Measurements from ENCODE around the gene GCK. TPM values are rescaled to one million over a fixed set of nuclear protein-coding genes. Genes with fewer than 3 reads are reported as not detected.

GCK gene
- total RNA-seq, 1 donor from 2014 or later, result 0.37 TPM

DNA sequence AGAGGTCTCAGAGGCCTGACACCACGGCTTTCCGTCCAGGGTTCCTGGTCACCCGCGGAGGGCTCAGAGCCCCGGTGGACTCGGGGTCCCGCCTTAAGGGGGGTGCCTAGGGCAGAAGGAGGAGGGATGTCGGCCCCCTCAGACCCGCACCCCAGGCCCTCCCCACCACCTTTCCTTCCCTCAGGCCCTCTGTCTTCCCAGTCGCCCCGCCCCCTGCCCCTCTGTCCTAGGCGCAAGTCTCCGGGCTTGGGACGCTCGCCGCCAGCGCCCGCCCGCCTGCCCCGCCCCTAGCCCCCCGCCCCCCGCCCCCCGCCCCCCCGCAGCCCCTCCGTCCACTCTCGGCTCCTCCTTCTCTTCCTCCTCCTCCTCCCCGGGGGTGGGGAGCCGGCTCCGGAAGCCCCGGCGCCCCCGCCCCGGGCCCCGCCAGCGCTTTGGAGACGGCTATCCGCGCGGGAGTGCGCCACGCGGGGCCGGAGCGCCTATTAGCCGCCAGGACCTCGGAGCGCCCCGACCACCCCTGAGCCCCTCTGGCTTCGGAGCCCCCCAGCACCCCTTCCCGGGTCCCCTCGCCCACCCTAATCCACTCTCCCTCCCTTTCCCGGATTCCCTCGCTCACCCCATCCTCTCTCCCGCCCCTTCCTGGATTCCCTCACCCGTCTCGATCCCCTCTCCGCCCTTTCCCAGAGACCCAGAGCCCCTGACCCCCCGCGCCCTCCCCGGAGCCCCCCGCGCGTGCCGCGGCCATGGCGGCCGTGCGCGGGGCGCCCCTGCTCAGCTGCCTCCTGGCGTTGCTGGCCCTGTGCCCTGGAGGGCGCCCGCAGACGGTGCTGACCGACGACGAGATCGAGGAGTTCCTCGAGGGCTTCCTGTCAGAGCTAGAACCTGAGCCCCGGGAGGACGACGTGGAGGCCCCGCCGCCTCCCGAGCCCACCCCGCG lies 85.0 kb downstream of the GCK start, which contains the start of gene AEBP1:
Gene AEBP1, plus strand, starts transcription at position 423 of the 937 bp plus-strand sequence. Its CDS starts 321 bp downstream, at position 744.
- DNase-seq (ENCODE audit: low spot score), result peak; percentile 83
- Mint-ChIP-seq H3K36me3 (ENCODE audit: low read depth) (peaks cover 5% of the 10 kb centered on the region), H3K9me3 (ENCODE audit: low read depth) (no peaks in the 10 kb centered on the region), H3K27ac (ENCODE audit: unreplicated experiment) (peak within 1 kb of the TSS; percentile 99), H3K4me1 (ENCODE audit: low read depth) (peaks cover 65% of the 10 kb centered on the region), H3K4me3 (ENCODE audit: unreplicated experiment) (peak within 1 kb of the TSS; percentile 84), H3K27me3 (ENCODE audit: low read depth) (no peaks in the 10 kb centered on the region)
- peak; percentile 37 for TF ChIP-seq CTCF (IDR thresholded peaks at IDR 0.05)

DNA sequence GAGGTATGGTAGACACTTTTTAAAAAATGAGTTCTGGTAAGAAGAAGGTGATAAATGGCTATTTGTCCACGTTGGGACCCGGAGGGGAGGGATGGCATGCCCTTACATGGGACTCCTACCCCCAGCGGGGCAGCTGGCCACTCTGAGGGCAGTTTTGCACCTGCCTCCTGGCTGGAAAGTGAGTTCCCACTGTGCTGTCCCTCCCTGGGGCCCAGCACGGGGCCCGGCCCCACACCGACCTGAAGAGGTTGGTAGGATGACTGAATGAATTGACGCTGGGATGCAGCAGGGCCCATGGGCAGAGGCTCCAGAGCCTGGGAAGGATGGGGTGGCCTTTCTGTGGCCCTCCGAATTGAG lies 85.7 kb downstream of the GCK start:
- TF ChIP-seq CTCF (IDR thresholded peaks at IDR 0.05), result no peak
- Mint-ChIP-seq H3K4me1 (ENCODE audit: low read depth) (peaks cover 65% of the 10 kb centered on the region), H3K27ac (ENCODE audit: unreplicated experiment) (peak overlapping the region; percentile 99), H3K27me3 (ENCODE audit: low read depth) (no peaks in the 10 kb centered on the region), H3K9me3 (ENCODE audit: low read depth) (no peaks in the 10 kb centered on the region), H3K36me3 (ENCODE audit: low read depth) (peaks cover 5% of the 10 kb centered on the region), H3K4me3 (ENCODE audit: unreplicated experiment) (peak overlapping the region; percentile 44)
- peak; percentile 70 for DNase-seq (ENCODE audit: low spot score)

- peak overlapping the region; percentile 99 for H3K27ac Mint-ChIP-seq (ENCODE audit: unreplicated experiment)
- no peak for TF ChIP-seq CTCF (IDR thresholded peaks at IDR 0.05)
- H3K4me3 Mint-ChIP-seq (ENCODE audit: unreplicated experiment), result peak overlapping the region; percentile 44
- DNase-seq (ENCODE audit: low spot score), result peak; percentile 55
- H3K36me3 Mint-ChIP-seq (ENCODE audit: low read depth), result peaks cover 5% of the 10 kb centered on the region
- no peaks in the 10 kb centered on the region for H3K9me3 Mint-ChIP-seq (ENCODE audit: low read depth)
- H3K4me1 Mint-ChIP-seq (ENCODE audit: low read depth), result peaks cover 61% of the 10 kb centered on the region
- H3K27me3 Mint-ChIP-seq (ENCODE audit: low read depth), result no peaks in the 10 kb centered on the region
Measured at GRCh38 chr7:44102846-44103565, 86.2 kb downstream of the GCK start.

DNA sequence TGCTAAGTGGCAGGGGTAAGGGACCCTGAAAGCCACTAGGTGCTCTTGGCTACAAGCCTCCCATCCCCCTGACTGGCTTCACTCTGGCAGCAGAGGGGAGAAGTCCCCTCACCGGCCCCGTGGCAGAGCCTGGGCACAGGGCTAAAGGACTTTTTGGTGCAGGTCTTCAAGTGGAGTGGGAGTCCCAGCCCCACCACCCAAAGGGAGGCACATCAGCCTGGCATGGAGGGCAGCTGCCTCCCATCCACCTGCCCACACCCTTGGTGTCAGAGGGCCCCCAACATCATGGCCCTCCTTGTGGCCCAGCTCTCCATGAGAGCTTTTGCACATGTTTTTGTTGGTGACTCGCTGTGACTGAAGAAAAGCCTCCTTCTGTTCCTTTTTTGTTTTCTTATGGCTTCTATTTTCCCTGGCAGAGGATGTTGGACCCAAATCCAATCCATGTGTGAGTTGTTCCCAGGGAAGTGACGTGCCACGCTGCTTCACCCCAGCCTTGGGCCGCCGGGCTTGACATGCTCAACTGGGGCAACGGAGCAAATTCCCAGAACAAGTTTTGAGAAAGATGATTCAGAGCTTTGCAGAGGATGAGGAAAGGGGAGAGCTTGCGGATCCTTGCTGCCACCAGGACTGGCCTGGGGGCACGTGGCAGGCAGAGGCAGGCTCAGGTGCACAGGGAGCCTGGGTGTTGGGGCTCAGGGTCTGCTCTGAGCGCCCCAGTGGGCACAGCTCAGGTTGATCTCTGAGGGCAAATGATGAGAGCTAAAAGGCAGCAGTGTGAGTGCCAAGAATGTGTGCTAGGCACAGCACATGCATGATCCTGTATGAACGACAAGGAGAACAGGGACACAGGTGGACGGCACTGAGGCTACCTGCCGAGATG lies 87.0 kb downstream of the GCK start:
- peak overlapping the region; percentile 43 for H3K4me3 Mint-ChIP-seq (ENCODE audit: unreplicated experiment)
- no peaks in the 10 kb centered on the region for H3K9me3 Mint-ChIP-seq (ENCODE audit: low read depth)
- H3K27ac Mint-ChIP-seq (ENCODE audit: unreplicated experiment), result peak overlapping the region; percentile 99
- TF ChIP-seq CTCF (IDR thresholded peaks at IDR 0.05), result no peak
- DNase-seq (ENCODE audit: low spot score), result peak; percentile 57
- H3K4me1 Mint-ChIP-seq (ENCODE audit: low read depth), result peaks cover 67% of the 10 kb centered on the region
- H3K36me3 Mint-ChIP-seq (ENCODE audit: low read depth), result peaks cover 3% of the 10 kb centered on the region
- H3K27me3 Mint-ChIP-seq (ENCODE audit: low read depth), result no peaks in the 10 kb centered on the region
